Ovary (tissue), 9 donors: ENCODE data around the gene GUCA2B. TPM values are rescaled to one million over a fixed set of nuclear protein-coding genes. Genes with fewer than 3 reads are reported as not detected.

Experiments
- DNase-seq, 5 donors: peaks; one replicate each; pipeline ENCODE4 v3.0.0-alpha.2; 2019 to 2020
- H3K27ac ChIP-seq, 2 donors: fragments of 200-600 bp; one replicate each; pipeline versions ENCODE4 v1.5.1 to v1.8.0; 2019 to 2022
- H3K27me3 ChIP-seq: fragments of 200-600 bp; one replicate; pipeline ENCODE4 v1.8.0; 2022
- H3K36me3 ChIP-seq: fragments of 200-600 bp; sonication (generic); one replicate; pipeline ENCODE4 v1.5.1; 2019
- H3K4me1 ChIP-seq: one replicate; pipeline ENCODE4 v1.8.1; 2013; ENCODE audit warnings: mild to moderate bottlenecking, moderate library complexity; ENCODE audit not compliant: insufficient read depth
- H3K4me3 ChIP-seq: fragments of 200-600 bp; sonication (generic); one replicate; pipeline ENCODE4 v1.5.1; 2017
- H3K9me3 ChIP-seq, 2 donors: fragments of 200-600 bp in 1 of 2; sonication (generic) in 1 of 2; one replicate each; pipeline versions ENCODE4 v1.5.1 to v1.8.1; 2013 to 2019; ENCODE audit warnings: mild to moderate bottlenecking in 1 of 2, moderate library complexity in 1 of 2
- CTCF ChIP-seq, 3 donors: fragments of 450-650 bp in 2 of 3; fragments of 200-600 bp in 1 of 3; IDR thresholded peaks; one replicate each; pipeline versions ENCODE4 v1.5.1 to v1.8.0; 2016 to 2022; ENCODE audit warnings: antibody characterized with exemption in 3 of 3, mild to moderate bottlenecking in 1 of 3
- EP300 ChIP-seq: sonication (generic); formaldehyde crosslinking; IDR thresholded peaks from one replicate; pipeline ENCODE4 v1.6.1; 2017; ENCODE audit warnings: antibody characterized with exemption
- POLR2A ChIP-seq: fragments of 450-650 bp; IDR thresholded peaks from one replicate; pipeline ENCODE4 v1.6.1; 2017; ENCODE audit warnings: antibody characterized with exemption, mild to moderate bottlenecking, moderate library complexity
- WGBS, 3 donors: extraction: QIAGEN DNeasy Blood & Tissue Kit in 1 of 3; methylation state at CpG; one replicate each; pipeline versions ENCODE4 v1.1.5 to v1.1.7; 2013 to 2017; 5-methylcytosine and 5-hydroxymethylcytosine counted together
- intact Hi-C, 4 donors: fragments of 100-400 bp; cut with DNase I; formaldehyde crosslinking; loops; one replicate each; pipeline versions ENCODE4 v1.11.0 to v1.15.1; 2022 to 2023
- polyA plus RNA-seq, 2 donors: library from polyadenylated mRNA; stranded (reverse); fragments of 200-250 nt in 1 of 2; fragments of 350-450 nt in 1 of 2; fragmentation: Illumina TruSeq in 1 of 2; extraction: RNeasy Lipid Tissue Mini Kit (QIAGEN cat#74804) in 1 of 2; gene quantifications; one replicate each; pipeline ENCODE4 v1.2.3, GENCODE V29; 2013 to 2014
- total RNA-seq, 7 donors: library from RNA; depleted of rRNA in 2 of 7; stranded (reverse); fragments of >200 nt in 2 of 7; fragmentation: NEBNext Ultra II Directional in 3 of 7; extraction: Animal tissue kit (Norgen Biotek cat#: 25700) in 3 of 7; gene quantifications; one replicate each; pipeline versions ENCODE4 v1.1.0 to v1.2.4, GENCODE V29; 2016 to 2023
- donor health status: DM: no; HTN: no; CAD: no; lungs with moderate emphysema.
- donor health status: DM: no; HTN: no; CAD: no.
- donor health status: Bipolar disorder and iron deficiency.
- donor health status: DM: yes; HTN: yes; CAD: no.
- donor health status: DM: no; HTN: no; CAD: no.
- donor health status: DM: yes; HTN: yes; CAD: no.

GUCA2B gene
- total and polyA plus RNA-seq, 9 donors, result not detected

DNA sequence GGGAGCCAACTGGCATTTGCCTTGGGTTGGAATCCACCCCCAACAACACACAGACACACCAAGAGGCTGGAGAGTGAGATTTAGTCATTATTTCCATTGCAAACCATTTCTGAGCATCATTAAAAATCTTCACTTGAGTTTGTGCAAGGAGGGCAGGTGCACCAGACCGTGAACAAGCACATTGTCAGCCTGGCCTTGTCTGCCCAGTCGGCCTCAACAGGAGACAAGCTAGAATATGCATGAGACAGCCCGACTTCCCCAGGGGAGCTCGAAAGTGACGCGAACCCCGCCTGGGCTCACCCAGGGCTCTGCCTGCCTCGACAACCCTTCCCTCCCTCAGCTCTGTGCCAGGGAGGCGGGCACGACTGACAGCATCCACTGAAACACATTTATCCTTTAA, 15.4 kb upstream of the GUCA2B start:
- intact Hi-C loops, result no loop called here
- Histone ChIP-seq H3K4me1 (no peaks in the 10 kb centered on the region), H3K9me3 (no peaks in the 10 kb centered on the region), H3K36me3 (no peaks in the 10 kb centered on the region), H3K27ac (no peak overlapping the region), H3K4me3 (no peak overlapping the region), H3K27me3 (no peaks in the 10 kb centered on the region)
- no peak for DNase-seq
- TF ChIP-seq POLR2A (no peak), EP300 (no peak), CTCF (IDR thresholded peaks at IDR 0.05) (no peak)
- WGBS, 3 donors, result 70 to 73% (median 71%) methylated on average over 10 of the region's 10 CpGs

DNA sequence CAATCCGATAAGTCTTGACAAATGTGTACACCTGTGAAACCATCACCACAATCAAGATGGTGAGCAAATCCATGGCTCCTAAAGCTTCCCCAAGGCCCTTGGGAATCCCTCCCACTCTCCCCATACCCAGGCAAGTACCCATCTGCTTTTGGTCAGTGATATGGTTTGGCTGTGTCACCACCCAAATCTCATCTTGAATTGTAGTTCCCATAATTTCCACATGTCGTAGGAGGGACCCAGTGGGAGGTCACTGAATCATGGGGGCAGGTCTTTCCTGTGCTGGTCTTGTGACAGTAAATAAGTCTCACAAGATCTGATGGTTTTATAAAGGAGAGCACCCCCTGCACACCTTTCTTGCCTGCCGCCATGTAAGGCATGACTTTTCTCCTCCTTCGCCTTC, 14.6 kb upstream of the GUCA2B start:
- Histone ChIP-seq H3K4me1 (no peaks in the 10 kb centered on the region), H3K27ac (no peak overlapping the region), H3K9me3 (no peaks in the 10 kb centered on the region), H3K4me3 (no peak overlapping the region), H3K27me3 (no peaks in the 10 kb centered on the region), H3K36me3 (no peaks in the 10 kb centered on the region)
- DNase-seq, result no peak
- 76 to 82% (median 77%) methylated on average over 4 of the region's 4 CpGs for WGBS, 3 donors
- TF ChIP-seq EP300 (no peak), CTCF (IDR thresholded peaks at IDR 0.05) (no peak), POLR2A (no peak)
- intact Hi-C loops, result no loop called here

GRCh38 chr1:42139444-42139843, 13.8 kb upstream of the GUCA2B start:
- no peak for DNase-seq
- intact Hi-C loops, result no loop called here
- H3K4me1 ChIP-seq, result no peaks in the 10 kb centered on the region
- no peaks in the 10 kb centered on the region for H3K36me3 ChIP-seq
- H3K9me3 ChIP-seq, result no peaks in the 10 kb centered on the region
- H3K4me3 ChIP-seq, result no peak overlapping the region
- no peaks in the 10 kb centered on the region for H3K27me3 ChIP-seq
- WGBS, 3 donors, result 83 to 88% (median 87%) methylated on average over 3 of the region's 3 CpGs
- no peak overlapping the region for H3K27ac ChIP-seq
- no peak for TF ChIP-seq POLR2A
- no peak for TF ChIP-seq EP300
- no peak for TF ChIP-seq CTCF (IDR thresholded peaks at IDR 0.05)

DNA sequence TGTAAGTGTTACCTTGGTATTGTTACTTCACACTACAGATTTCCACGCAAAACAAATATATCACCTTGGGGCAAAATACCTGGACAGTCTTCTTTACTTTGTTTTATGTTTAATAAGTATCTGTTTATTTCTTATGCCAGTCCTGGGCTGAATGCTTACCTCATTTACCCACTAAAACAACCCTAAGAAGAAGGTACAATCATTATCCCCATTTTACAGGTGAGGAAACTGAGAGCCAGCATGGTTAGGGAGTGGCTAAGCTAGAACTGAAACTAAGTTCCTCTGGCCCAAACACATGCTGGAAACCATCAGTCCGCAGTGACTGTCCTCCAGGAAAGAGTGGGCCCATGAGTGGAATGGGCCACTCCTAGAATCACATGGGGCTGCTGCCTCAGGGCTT, 13.0 kb upstream of the GUCA2B start:
- no peaks in the 10 kb centered on the region for H3K9me3 ChIP-seq
- intact Hi-C loops, result loop anchor here in 1 of 4 donors (10.0 kb wide), 1 partner anchor 935 kb away; no protein-coding TSS in a partner anchor
- no peak for TF ChIP-seq POLR2A
- no peak for TF ChIP-seq EP300
- no peak for TF ChIP-seq CTCF (IDR thresholded peaks at IDR 0.05)
- no peak overlapping the region for H3K4me3 ChIP-seq
- no peaks in the 10 kb centered on the region for H3K27me3 ChIP-seq
- WGBS, 3 donors, result 90 to 94% (median 93%) methylated on average over 2 of the region's 2 CpGs
- H3K36me3 ChIP-seq, result no peaks in the 10 kb centered on the region
- DNase-seq, result no peak
- no peak overlapping the region for H3K27ac ChIP-seq
- H3K4me1 ChIP-seq, result no peaks in the 10 kb centered on the region

DNA sequence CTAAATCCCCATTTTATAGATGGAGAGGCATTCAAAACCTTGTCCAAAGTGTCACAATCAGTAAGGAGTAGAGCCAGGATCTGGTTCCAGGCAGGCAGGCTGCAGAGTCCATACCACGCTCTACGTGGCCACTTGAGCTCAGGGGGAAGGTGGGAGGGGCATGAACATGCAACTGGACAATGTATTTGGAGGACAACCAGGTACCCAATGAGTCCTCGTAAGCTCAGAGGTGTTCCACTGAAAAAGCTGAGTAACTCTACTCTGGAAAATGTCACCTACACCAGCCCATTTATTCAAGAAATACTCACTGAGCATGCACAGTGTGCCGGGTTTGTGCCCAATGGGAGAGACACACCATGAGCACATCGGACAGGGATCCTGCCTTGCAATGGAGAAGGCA, 11.2 kb upstream of the GUCA2B start:
- Histone ChIP-seq H3K36me3 (no peaks in the 10 kb centered on the region), H3K27me3 (no peaks in the 10 kb centered on the region), H3K9me3 (no peaks in the 10 kb centered on the region), H3K4me3 (no peak overlapping the region), H3K4me1 (no peaks in the 10 kb centered on the region), H3K27ac (no peak overlapping the region)
- intact Hi-C loops, result loop anchor here in 1 of 4 donors (10.0 kb wide), 1 partner anchor 933 kb away; no protein-coding TSS in a partner anchor
- 75 to 86% (median 77%) methylated on average over 5 of the region's 5 CpGs for WGBS, 3 donors
- TF ChIP-seq EP300, result no peak
- no peak for TF ChIP-seq CTCF (IDR thresholded peaks at IDR 0.05)
- no peak for DNase-seq
